Measurements from ENCODE around the gene SMAD5. TPM values are rescaled to one million over a fixed set of nuclear protein-coding genes. Genes with fewer than 3 reads are reported as not detected.

SMAD5 gene
- total RNA-seq, 4 donors from 2014 or later = 25.6 to 50.1 (median 32.0) TPM

DNA sequence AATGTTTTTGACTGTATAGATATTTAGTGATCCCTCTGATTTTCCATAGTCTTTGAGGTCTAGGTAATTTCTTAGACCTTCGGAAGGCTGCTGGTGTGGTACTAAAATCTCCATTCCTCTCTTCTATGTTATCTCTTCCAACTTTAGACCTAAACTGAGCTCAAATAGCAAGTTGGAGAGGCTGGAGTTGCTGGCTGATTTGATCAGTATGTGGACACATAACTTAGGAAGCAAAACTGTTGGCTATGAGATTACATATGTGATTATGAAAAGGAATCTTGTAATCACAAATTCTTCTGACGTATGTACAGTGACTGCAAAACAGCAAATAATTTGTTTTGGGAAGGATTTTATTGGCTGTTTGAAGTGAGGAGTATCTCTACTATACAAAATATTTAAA, 2.1 kb upstream of the SMAD5 start:
- Histone ChIP-seq H3K9me3 (no peaks in the 10 kb centered on the region), H3K4me1 (peaks cover 21 to 26% of the 10 kb centered on the region in 2 donors), H3K27ac (no peak overlapping the region), H3K4me3 (no peak overlapping the region), H3K27me3 (no peaks in the 10 kb centered on the region), H3K36me3 (no peaks in the 10 kb centered on the region)
- intact Hi-C loops (cut with DNase I; ENCODE audit: low total_unique reads) (no loop called here), in situ Hi-C loops (cut with MboI; ENCODE audit: low sequenced_read_pairs in 4 of 4) (no loop called here)
- TF ChIP-seq POLR2A (IDR thresholded peaks at IDR 0.05) = no peak
- TF ChIP-seq, protein P1, sequence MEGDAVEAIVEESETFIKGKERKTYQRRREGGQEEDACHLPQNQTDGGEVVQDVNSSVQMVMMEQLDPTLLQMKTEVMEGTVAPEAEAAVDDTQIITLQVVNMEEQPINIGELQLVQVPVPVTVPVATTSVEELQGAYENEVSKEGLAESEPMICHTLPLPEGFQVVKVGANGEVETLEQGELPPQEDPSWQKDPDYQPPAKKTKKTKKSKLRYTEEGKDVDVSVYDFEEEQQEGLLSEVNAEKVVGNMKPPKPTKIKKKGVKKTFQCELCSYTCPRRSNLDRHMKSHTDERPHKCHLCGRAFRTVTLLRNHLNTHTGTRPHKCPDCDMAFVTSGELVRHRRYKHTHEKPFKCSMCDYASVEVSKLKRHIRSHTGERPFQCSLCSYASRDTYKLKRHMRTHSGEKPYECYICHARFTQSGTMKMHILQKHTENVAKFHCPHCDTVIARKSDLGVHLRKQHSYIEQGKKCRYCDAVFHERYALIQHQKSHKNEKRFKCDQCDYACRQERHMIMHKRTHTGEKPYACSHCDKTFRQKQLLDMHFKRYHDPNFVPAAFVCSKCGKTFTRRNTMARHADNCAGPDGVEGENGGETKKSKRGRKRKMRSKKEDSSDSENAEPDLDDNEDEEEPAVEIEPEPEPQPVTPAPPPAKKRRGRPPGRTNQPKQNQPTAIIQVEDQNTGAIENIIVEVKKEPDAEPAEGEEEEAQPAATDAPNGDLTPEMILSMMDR (IDR thresholded peaks at IDR 0.05 in 4 of 5, conservative IDR thresholded peaks at IDR 0.05 in 1 of 5) = no peak
- ATAC-seq (no peak), DNase-seq (no peak)

DNA sequence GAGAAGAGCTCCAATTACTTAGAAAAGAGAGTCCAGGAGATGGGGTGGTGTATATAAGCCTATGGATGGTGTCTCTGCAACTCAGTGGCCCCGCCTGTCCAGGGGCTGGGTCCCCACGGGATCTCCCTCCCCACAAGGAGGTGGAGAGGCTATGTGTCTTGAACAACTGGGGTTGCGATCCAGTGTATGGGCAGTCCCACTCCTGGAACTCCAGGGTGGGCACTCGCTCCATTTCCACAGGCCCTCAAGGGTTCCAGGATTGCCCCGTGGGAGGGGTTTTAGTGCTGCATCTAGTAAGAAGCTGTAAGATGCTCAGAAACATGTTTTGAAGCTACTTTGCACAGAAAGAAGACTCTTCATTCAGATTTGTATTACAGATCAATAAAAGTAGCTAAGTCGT, 558 bp upstream of the SMAD5 start:
- Histone ChIP-seq H3K27ac (peak overlapping the region; percentile 91 to 98 (median 96)), H3K9me3 (no peaks in the 10 kb centered on the region), H3K27me3 (no peaks in the 10 kb centered on the region), H3K4me1 (peaks cover 28 to 42% of the 10 kb centered on the region in 2 donors), H3K4me3 (peak overlapping the region; percentile 73 to 97 (median 86)), H3K36me3 (no peaks in the 10 kb centered on the region)
- in situ Hi-C loops (cut with MboI; ENCODE audit: low sequenced_read_pairs in 4 of 4) (no loop called here), intact Hi-C loops (cut with DNase I; ENCODE audit: low total_unique reads) (loop anchor here (2.0 kb wide), 2 partner anchors 43 to 95 kb away; no protein-coding TSS in a partner anchor)
- TF ChIP-seq, protein P1 (IDR thresholded peaks at IDR 0.05 in 4 of 5, conservative IDR thresholded peaks at IDR 0.05 in 1 of 5) = no peak
- no peak for TF ChIP-seq POLR2A (IDR thresholded peaks at IDR 0.05)
- ATAC-seq (peak in 1 of 2 donors; percentile 8), DNase-seq (peak in 1 of 2 donors; percentile 16)

DNA sequence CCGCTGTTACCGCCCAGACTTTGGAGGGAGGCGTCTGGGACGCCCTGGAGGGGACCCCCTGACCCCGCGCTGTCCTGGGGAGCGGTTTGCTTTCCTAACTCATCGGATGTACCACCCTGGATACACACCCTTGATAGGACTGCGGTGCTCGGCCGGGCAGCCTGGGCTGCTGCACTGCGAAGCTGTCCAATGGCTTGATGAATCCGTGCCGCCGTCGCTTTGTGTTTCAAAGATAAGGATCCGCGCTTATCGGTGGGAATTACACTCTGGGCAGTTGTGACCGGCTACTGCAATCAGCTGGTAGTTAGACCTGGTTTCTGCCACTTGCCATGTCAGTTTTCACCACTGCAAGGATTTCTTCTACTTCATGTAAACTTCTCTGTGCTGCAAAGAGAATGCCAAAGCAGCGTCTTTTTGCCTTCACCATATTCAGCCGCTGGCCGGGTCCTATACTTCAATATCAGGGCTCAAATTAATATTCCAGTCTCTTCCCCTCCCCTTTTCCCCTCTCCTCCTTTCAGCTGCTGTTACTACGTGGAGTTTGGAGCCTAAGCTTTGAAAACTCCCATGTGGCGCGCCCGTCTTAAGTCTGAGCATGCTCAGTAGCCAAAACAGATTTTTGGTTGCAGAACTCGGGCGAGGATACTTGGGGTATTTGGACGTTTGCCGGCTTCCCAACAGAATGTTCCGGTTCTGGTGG, 727 bp downstream of the SMAD5 start:
- TF ChIP-seq, protein P1 (IDR thresholded peaks at IDR 0.05 in 4 of 5, conservative IDR thresholded peaks at IDR 0.05 in 1 of 5) = no peak
- no peak for TF ChIP-seq POLR2A (IDR thresholded peaks at IDR 0.05)
- H3K4me1 ChIP-seq = peaks cover 40 to 54% of the 10 kb centered on the region in 2 donors
- H3K9me3 ChIP-seq = no peaks in the 10 kb centered on the region
- peak in 1 of 2 donors; percentile 27 for DNase-seq
- H3K36me3 ChIP-seq = no peaks in the 10 kb centered on the region
- intact Hi-C loops (cut with DNase I; ENCODE audit: low total_unique reads) = loop anchor here (2.0 kb wide), 2 partner anchors 45 to 97 kb away; no protein-coding TSS in a partner anchor
- peak overlapping the region; percentile 73 to 97 (median 86) for H3K4me3 ChIP-seq
- in situ Hi-C loops (cut with MboI; ENCODE audit: low sequenced_read_pairs in 4 of 4) = no loop called here
- peak overlapping the region; percentile 91 to 98 (median 96) for H3K27ac ChIP-seq
- peak; percentile 55 to 57 for ATAC-seq
- no peaks in the 10 kb centered on the region for H3K27me3 ChIP-seq

DNA sequence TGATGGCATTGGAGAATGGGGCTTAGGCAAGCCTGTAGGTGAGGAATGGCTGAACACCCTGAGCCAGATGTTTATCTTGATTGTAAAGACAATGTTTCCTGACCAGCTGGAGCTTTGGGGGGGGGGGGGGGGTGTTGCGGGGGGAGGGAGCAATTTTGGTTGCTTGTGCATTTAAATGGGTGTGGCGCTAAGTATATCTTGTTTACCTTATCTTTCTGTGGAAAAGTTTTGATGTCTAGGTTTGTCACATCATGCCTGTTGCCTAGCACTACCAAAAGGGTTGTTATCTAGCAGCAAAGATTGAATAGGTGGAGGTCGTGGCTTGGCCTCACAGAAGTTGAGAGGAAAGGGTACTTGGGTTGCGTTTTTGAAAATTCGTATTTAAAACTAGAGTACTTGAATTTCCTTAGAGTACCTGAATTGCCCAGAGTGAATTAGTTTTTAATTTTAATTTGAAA, 1.3 kb downstream of the SMAD5 start:
- TF ChIP-seq, protein P1 (IDR thresholded peaks at IDR 0.05 in 4 of 5, conservative IDR thresholded peaks at IDR 0.05 in 1 of 5) = no peak
- no peak for TF ChIP-seq POLR2A (IDR thresholded peaks at IDR 0.05)
- in situ Hi-C loops (cut with MboI; ENCODE audit: low sequenced_read_pairs in 4 of 4) = no loop called here
- no peak for DNase-seq
- ATAC-seq = no peak
- Histone ChIP-seq H3K36me3 (no peaks in the 10 kb centered on the region), H3K4me3 (peak overlapping the region; percentile 73 to 97 (median 86)), H3K27ac (peak overlapping the region; percentile 91 to 98 (median 96)), H3K27me3 (no peaks in the 10 kb centered on the region), H3K4me1 (peaks cover 42 to 59% of the 10 kb centered on the region in 2 donors), H3K9me3 (no peaks in the 10 kb centered on the region)
- intact Hi-C loops (cut with DNase I; ENCODE audit: low total_unique reads) = loop anchor here (2.0 kb wide), 2 partner anchors 45 to 97 kb away; no protein-coding TSS in a partner anchor
